GM12878 (cell line): ENCODE measurements around the gene MBOAT7. TPM values are rescaled to one million over a fixed set of nuclear protein-coding genes. Genes with fewer than 3 reads are reported as not detected.

Experiments
- BHLHE40 ChIP-seq, 2 experiments: fragments of 450-650 bp in 1 of 2; IDR thresholded peaks; 2 replicates each; pipeline ENCODE4 v1.6.1; 2011 to 2017; ENCODE audit warnings: low read depth in 2 of 2, borderline replicate concordance in 1 of 2, improper control_type of control experiment in 1 of 2, low read length in 1 of 2, mild to moderate bottlenecking in 1 of 2
- EED ChIP-seq: sonication (generic); IDR thresholded peaks from 2 replicates; pipeline ENCODE4 v1.6.1; 2016; ENCODE audit warnings: antibody characterized with exemption, low read depth
- GABPA ChIP-seq: IDR thresholded peaks from 2 replicates; pipeline ENCODE4 v1.6.1; 2014; ENCODE audit warnings: antibody characterized with exemption, low read depth, mild to moderate bottlenecking, inconsistent platforms
- GATAD2B ChIP-seq: fragments of 450-650 bp; conservative IDR thresholded peaks from 2 replicates; pipeline ENCODE4 v1.6.1; 2017; ENCODE audit warnings: low read depth, mild to moderate bottlenecking, moderate library complexity
- IKZF1 ChIP-seq: fragments of 450-650 bp; conservative IDR thresholded peaks from 2 replicates; pipeline ENCODE4 v1.6.1; 2017; ENCODE audit warnings: antibody characterized with exemption, mild to moderate bottlenecking
- NBN ChIP-seq: fragments of 450-650 bp; IDR thresholded peaks from 2 replicates; pipeline ENCODE4 v1.6.1; 2016
- RAD21 ChIP-seq: IDR thresholded peaks from 2 replicates; pipeline ENCODE4 v1.6.1; 2011; ENCODE audit warnings: mild to moderate bottlenecking, low read depth, low read length, moderate library complexity; ENCODE audit not compliant: insufficient read depth
- RB1 ChIP-seq: fragments of 450-650 bp; formaldehyde crosslinking; IDR thresholded peaks from 2 replicates; pipeline ENCODE4 v1.6.1; 2017; ENCODE audit warnings: mild to moderate bottlenecking, borderline replicate concordance
- SRF ChIP-seq, 2 experiments: IDR thresholded peaks; 2 replicates each; pipeline ENCODE4 v1.6.1; 2011; ENCODE audit warnings: low read depth in 2 of 2, low read length in 2 of 2, mild to moderate bottlenecking in 1 of 2, moderate library complexity in 1 of 2
- ZNF207 ChIP-seq: fragments of 450-650 bp; IDR thresholded peaks from 2 replicates; pipeline ENCODE4 v1.6.1; 2014; ENCODE audit warnings: antibody characterized with exemption, mild to moderate bottlenecking, borderline replicate concordance
- polyA plus RNA-seq, 11 experiments: library from polyadenylated mRNA; depleted of rRNA in 4 of 11; unstranded in 6 of 11; stranded (reverse) in 5 of 11; fragments of >200 nt; fragmentation: Nextera tagmentation in 4 of 11; fragmentation: Illumina TruSeq in 1 of 11; extraction: Ambion mirVana in 4 of 11; extraction: Trizol in 1 of 11; gene quantifications; 1 replicate in 1 of 11; 2 replicates in 10 of 11; pipeline versions ENCODE4 v1.2.1 to v1.2.3, GENCODE V29; 2011 to 2016; ENCODE audit warnings: inconsistent platforms in 2 of 11, missing spikeins in 2 of 11, low read depth in 1 of 11
- total RNA-seq, 4 experiments: library from RNA; depleted of rRNA in 3 of 4; stranded (reverse); fragments of >200 nt in 3 of 4; fragmentation: Illumina TruSeq in 1 of 4; extraction: Trizol in 1 of 4; gene quantifications; 2 replicates each; pipeline versions ENCODE4 v1.2.1 to v1.2.3, GENCODE V29; 2013 to 2021
- TF ChIP-seq, protein P1 (sequence below), 3 experiments: IDR thresholded peaks in 2 of 3; conservative IDR thresholded peaks in 1 of 3; 2 replicates each; pipeline ENCODE4 v1.5.1; 2011; ENCODE audit warnings: low read depth in 3 of 3, low read length in 3 of 3, mild to moderate bottlenecking in 3 of 3, control low read depth in 2 of 3, moderate library complexity in 2 of 3, inconsistent platforms in 1 of 3, mixed read lengths in 1 of 3; ENCODE audit not compliant: control insufficient read depth in 2 of 3, insufficient read depth in 1 of 3; ENCODE audit errors: extremely low read depth in 1 of 3
- TF ChIP-seq, protein P2 (sequence below): IDR thresholded peaks from 2 replicates; pipeline ENCODE4 v1.6.1; 2012; ENCODE audit warnings: low read depth, low read length, improper control_type of control experiment
- TF ChIP-seq, protein P3 (sequence below): fragments of 450-650 bp; conservative IDR thresholded peaks from 2 replicates; pipeline ENCODE4 v1.6.1; 2017; ENCODE audit warnings: mild to moderate bottlenecking, moderate library complexity
- TF ChIP-seq, protein P4 (sequence below): fragments of 450-650 bp; IDR thresholded peaks from 2 replicates; pipeline ENCODE4 v1.6.1; 2017; ENCODE audit warnings: borderline replicate concordance
- TF ChIP-seq, protein P5 (sequence below): IDR thresholded peaks from 2 replicates; pipeline ENCODE4 v1.6.1; 2011; ENCODE audit warnings: borderline replicate concordance, low read depth, mild to moderate bottlenecking, moderate library complexity, low read length; ENCODE audit not compliant: insufficient read depth, poor library complexity, severe bottlenecking

The MBOAT7 gene
- total and polyA plus RNA-seq, 10 of the 15 experiments (the other 5 are each of a cell fraction or from before 2014, with no cell fraction given), result 0.69 to 44.5 (median 21.7) TPM

DNA sequence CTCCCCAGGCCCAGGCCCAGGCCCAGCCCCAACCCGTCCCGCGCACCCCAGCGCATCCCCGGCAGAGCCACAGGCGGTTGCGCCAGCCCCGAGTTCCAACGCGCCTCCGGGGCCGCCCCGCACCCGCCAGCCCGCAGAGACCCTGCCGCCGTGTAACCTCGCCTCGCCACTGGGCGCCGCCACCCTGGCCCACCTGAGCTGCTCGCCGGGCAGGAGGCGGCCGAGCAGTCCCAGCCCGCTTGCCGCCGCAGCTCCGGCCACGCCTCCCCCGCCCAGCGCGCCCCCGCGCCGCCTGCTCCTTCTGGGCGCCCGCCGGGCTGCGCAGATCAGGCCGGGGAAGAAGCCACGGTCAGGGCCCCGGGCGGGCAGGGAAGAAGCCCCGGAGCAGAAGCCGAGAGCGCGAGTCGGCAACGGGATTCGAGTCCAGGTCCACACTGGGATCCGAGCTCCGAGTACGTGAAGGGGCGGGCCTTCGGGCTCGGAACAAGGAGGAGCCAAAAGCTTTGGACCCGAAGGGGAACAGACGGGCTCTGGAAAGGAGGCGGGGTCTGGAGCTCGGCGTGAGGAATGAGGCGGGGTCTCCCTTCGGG lies at the start of gene MBOAT7 (continued):
- TF ChIP-seq, protein P1, sequence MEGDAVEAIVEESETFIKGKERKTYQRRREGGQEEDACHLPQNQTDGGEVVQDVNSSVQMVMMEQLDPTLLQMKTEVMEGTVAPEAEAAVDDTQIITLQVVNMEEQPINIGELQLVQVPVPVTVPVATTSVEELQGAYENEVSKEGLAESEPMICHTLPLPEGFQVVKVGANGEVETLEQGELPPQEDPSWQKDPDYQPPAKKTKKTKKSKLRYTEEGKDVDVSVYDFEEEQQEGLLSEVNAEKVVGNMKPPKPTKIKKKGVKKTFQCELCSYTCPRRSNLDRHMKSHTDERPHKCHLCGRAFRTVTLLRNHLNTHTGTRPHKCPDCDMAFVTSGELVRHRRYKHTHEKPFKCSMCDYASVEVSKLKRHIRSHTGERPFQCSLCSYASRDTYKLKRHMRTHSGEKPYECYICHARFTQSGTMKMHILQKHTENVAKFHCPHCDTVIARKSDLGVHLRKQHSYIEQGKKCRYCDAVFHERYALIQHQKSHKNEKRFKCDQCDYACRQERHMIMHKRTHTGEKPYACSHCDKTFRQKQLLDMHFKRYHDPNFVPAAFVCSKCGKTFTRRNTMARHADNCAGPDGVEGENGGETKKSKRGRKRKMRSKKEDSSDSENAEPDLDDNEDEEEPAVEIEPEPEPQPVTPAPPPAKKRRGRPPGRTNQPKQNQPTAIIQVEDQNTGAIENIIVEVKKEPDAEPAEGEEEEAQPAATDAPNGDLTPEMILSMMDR (IDR thresholded peaks at IDR 0.05 in 2 of 3, conservative IDR thresholded peaks at IDR 0.05 in 1 of 3; ENCODE audit: control insufficient read depth in 2 of 3, extremely low read depth in 1 of 3, insufficient read depth in 1 of 3, low read depth in 3 of 3, low read length in 3 of 3), result peak; percentile 19 to 47 (median 34); a peak in 4 of 6 replicates
- TF ChIP-seq, protein P2, sequence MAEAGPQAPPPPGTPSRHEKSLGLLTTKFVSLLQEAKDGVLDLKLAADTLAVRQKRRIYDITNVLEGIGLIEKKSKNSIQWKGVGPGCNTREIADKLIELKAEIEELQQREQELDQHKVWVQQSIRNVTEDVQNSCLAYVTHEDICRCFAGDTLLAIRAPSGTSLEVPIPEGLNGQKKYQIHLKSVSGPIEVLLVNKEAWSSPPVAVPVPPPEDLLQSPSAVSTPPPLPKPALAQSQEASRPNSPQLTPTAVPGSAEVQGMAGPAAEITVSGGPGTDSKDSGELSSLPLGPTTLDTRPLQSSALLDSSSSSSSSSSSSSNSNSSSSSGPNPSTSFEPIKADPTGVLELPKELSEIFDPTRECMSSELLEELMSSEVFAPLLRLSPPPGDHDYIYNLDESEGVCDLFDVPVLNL, result no peak
- 0 out of 4 replicates have a peak, but pooled peaks of 1 of the 2 experiments have one; percentile 9 for TF ChIP-seq SRF (IDR thresholded peaks at IDR 0.05; ENCODE audit: low read depth in 2 of 2, low read length in 2 of 2)
- peak; percentile 16 to 74; a peak in 2 of 4 replicates for TF ChIP-seq BHLHE40 (IDR thresholded peaks at IDR 0.05; ENCODE audit: borderline replicate concordance in 1 of 2, low read depth in 2 of 2, low read length in 1 of 2)
- peak; percentile 96; the same call in 1 of the 2 replicates for TF ChIP-seq RB1
- no peak for TF ChIP-seq GABPA
- TF ChIP-seq GATAD2B, result peak; percentile 78
- TF ChIP-seq NBN, result no peak
- TF ChIP-seq, protein P3, sequence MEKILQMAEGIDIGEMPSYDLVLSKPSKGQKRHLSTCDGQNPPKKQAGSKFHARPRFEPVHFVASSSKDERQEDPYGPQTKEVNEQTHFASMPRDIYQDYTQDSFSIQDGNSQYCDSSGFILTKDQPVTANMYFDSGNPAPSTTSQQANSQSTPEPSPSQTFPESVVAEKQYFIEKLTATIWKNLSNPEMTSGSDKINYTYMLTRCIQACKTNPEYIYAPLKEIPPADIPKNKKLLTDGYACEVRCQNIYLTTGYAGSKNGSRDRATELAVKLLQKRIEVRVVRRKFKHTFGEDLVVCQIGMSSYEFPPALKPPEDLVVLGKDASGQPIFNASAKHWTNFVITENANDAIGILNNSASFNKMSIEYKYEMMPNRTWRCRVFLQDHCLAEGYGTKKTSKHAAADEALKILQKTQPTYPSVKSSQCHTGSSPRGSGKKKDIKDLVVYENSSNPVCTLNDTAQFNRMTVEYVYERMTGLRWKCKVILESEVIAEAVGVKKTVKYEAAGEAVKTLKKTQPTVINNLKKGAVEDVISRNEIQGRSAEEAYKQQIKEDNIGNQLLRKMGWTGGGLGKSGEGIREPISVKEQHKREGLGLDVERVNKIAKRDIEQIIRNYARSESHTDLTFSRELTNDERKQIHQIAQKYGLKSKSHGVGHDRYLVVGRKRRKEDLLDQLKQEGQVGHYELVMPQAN, result peak; percentile 89
- TF ChIP-seq, protein P4, sequence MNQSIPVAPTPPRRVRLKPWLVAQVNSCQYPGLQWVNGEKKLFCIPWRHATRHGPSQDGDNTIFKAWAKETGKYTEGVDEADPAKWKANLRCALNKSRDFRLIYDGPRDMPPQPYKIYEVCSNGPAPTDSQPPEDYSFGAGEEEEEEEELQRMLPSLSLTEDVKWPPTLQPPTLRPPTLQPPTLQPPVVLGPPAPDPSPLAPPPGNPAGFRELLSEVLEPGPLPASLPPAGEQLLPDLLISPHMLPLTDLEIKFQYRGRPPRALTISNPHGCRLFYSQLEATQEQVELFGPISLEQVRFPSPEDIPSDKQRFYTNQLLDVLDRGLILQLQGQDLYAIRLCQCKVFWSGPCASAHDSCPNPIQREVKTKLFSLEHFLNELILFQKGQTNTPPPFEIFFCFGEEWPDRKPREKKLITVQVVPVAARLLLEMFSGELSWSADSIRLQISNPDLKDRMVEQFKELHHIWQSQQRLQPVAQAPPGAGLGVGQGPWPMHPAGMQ, result no peak
- peak; percentile 35 for TF ChIP-seq RAD21
- TF ChIP-seq IKZF1, result peak; percentile 85
- TF ChIP-seq ZNF207, result peak; percentile 98
- TF ChIP-seq EED, result no peak
- TF ChIP-seq, protein P5, sequence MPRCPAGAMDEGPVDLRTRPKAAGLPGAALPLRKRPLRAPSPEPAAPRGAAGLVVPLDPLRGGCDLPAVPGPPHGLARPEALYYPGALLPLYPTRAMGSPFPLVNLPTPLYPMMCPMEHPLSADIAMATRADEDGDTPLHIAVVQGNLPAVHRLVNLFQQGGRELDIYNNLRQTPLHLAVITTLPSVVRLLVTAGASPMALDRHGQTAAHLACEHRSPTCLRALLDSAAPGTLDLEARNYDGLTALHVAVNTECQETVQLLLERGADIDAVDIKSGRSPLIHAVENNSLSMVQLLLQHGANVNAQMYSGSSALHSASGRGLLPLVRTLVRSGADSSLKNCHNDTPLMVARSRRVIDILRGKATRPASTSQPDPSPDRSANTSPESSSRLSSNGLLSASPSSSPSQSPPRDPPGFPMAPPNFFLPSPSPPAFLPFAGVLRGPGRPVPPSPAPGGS, result peak; percentile 54
- TF ChIP-seq, all 136 proteins: peak for 30
